ENCODE measurements around the gene NCOA7. TPM values are rescaled to one million over a fixed set of nuclear protein-coding genes. Genes with fewer than 3 reads are reported as not detected.

NCOA7 gene
- total RNA-seq, 3 donors from 2014 or later: 62.6 to 94.7 (median 82.4) TPM

DNA sequence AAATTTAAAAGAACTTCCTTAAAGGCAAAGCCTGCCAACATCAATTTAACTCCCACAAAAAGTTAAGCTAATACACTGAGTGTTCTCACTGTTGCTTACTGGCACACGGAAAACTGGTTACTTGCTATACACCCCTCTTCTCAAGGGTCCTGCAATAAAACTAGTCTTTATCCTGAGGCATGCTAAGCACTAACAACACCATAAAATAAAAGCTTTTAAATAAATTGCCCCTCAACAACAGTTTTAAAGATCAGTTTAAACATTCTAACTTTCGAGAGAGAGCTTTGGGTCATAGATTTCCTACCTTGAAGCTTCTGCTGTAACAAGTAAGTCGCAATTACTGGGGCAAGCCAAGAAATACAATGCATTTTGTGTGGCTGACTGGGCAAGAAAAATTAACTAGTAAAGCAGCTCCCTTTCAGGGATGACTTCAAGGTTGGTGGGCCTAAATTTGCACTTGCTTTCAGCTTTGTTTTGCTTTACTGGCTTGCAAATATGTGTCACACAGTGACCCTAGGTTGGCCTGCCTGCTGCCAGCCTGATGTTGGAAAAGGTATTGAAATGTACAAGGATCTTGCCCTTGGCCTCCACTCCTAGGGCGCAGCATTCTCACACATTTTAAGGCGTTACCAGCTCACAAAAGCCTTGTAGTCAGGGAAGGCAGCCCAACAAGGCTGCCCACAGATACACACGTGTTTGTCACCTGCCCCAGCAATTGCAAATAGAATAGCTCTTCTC is 45.3 kb upstream of the NCOA7 start:
- Histone ChIP-seq H3K27ac (peak overlapping the region; percentile 66 to 94), H3K27me3 (no peaks in the 10 kb centered on the region), H3K9me3 (no peaks in the 10 kb centered on the region), H3K36me3 (no peaks in the 10 kb centered on the region), H3K4me1 (no peaks in the 10 kb centered on the region), H3K4me3 (no peak overlapping the region)
- DNase-seq (ENCODE audit: low spot score in 2 of 2): no peak
- TF ChIP-seq POLR2A (IDR thresholded peaks at IDR 0.05): no peak
- TF ChIP-seq, protein P1, sequence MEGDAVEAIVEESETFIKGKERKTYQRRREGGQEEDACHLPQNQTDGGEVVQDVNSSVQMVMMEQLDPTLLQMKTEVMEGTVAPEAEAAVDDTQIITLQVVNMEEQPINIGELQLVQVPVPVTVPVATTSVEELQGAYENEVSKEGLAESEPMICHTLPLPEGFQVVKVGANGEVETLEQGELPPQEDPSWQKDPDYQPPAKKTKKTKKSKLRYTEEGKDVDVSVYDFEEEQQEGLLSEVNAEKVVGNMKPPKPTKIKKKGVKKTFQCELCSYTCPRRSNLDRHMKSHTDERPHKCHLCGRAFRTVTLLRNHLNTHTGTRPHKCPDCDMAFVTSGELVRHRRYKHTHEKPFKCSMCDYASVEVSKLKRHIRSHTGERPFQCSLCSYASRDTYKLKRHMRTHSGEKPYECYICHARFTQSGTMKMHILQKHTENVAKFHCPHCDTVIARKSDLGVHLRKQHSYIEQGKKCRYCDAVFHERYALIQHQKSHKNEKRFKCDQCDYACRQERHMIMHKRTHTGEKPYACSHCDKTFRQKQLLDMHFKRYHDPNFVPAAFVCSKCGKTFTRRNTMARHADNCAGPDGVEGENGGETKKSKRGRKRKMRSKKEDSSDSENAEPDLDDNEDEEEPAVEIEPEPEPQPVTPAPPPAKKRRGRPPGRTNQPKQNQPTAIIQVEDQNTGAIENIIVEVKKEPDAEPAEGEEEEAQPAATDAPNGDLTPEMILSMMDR (IDR thresholded peaks at IDR 0.05): no peak
- TF ChIP-seq POLR2AphosphoS5 (IDR thresholded peaks at IDR 0.05): no peak
- intact Hi-C loops (cut with DNase I; ENCODE audit: low total_unique reads): no loop called here

DNA sequence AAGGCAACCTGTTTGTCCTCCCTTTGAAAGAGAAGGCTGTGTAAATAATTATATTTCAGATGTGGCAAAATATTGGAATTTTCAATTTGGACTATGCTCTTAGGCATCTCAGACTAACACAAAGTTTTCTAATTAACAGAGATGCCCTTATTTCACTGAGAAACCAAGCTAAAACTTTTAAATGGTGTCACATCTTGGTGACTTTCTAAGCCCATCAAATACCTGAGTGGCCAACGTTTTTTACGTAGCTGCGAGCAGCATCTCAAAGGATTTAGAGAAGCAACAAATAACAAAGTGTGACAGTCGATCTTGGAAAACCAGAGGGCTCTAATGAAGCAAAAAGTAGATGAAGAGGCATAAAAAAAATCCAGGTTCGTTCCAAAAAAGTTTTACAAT is 44.7 kb upstream of the NCOA7 start:
- H3K4me3 ChIP-seq: peak overlapping the region; percentile 64 to 80 (median 76)
- H3K27ac ChIP-seq: peak overlapping the region; percentile 66 to 94
- no peaks in the 10 kb centered on the region for H3K9me3 ChIP-seq
- no peaks in the 10 kb centered on the region for H3K27me3 ChIP-seq
- DNase-seq (ENCODE audit: low spot score in 2 of 2): no peak
- intact Hi-C loops (cut with DNase I; ENCODE audit: low total_unique reads): no loop called here
- no peaks in the 10 kb centered on the region for H3K36me3 ChIP-seq
- TF ChIP-seq, protein P1 (IDR thresholded peaks at IDR 0.05): no peak
- no peak for TF ChIP-seq POLR2AphosphoS5 (IDR thresholded peaks at IDR 0.05)
- no peak for TF ChIP-seq POLR2A (IDR thresholded peaks at IDR 0.05)
- H3K4me1 ChIP-seq: no peaks in the 10 kb centered on the region

DNA sequence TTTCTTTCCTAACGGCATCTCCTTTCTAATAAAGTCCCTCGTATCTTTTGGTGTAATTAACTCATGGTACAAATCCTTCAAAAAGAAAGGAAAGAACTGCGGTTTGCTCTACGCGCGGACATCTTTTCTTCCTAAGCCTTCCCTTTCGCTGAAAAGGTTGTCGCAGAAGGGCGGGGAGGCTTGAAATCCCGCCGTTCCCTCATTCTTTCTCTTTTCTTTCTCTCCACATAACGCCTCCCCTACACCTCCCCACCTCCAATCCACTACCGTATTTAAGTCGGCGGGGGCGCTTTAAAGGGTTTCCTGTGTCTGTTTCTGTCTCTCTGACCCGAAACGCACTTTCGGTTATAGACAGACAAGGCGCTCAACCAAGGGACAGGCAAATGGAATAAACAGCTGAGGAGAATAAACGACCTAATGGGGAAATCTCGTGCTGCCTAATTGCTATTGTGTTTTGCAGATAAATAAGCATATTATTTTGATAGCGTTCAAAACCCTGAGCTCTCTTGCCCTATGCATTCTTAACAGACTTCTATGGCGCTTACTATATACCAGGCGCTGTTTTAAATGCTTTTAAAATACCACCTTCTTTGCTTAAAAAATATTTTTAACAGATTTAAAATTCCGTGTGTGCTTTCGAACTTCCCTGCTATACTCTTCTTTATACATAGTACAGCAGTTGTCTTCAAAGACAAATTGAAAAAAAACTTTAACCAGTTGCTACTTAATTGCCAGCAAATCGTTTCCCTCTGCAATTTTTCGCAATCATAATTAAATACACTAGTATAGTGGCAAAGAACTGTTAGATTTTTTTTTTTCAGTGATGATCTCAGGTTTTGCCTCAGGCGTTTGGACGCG is 43.8 kb upstream of the NCOA7 start:
- peak overlapping the region; percentile 64 to 80 (median 76) for H3K4me3 ChIP-seq
- TF ChIP-seq POLR2A (IDR thresholded peaks at IDR 0.05) (no peak), POLR2AphosphoS5 (IDR thresholded peaks at IDR 0.05) (peak in 1 of 3 donors; percentile 15)
- no peaks in the 10 kb centered on the region for H3K27me3 ChIP-seq
- intact Hi-C loops (cut with DNase I; ENCODE audit: low total_unique reads): no loop called here
- H3K27ac ChIP-seq: peak overlapping the region; percentile 88 to 94
- peak in 1 of 2 donors; percentile 64 for DNase-seq (ENCODE audit: low spot score in 2 of 2)
- no peaks in the 10 kb centered on the region for H3K9me3 ChIP-seq
- no peaks in the 10 kb centered on the region for H3K36me3 ChIP-seq
- H3K4me1 ChIP-seq: no peaks in the 10 kb centered on the region

DNA sequence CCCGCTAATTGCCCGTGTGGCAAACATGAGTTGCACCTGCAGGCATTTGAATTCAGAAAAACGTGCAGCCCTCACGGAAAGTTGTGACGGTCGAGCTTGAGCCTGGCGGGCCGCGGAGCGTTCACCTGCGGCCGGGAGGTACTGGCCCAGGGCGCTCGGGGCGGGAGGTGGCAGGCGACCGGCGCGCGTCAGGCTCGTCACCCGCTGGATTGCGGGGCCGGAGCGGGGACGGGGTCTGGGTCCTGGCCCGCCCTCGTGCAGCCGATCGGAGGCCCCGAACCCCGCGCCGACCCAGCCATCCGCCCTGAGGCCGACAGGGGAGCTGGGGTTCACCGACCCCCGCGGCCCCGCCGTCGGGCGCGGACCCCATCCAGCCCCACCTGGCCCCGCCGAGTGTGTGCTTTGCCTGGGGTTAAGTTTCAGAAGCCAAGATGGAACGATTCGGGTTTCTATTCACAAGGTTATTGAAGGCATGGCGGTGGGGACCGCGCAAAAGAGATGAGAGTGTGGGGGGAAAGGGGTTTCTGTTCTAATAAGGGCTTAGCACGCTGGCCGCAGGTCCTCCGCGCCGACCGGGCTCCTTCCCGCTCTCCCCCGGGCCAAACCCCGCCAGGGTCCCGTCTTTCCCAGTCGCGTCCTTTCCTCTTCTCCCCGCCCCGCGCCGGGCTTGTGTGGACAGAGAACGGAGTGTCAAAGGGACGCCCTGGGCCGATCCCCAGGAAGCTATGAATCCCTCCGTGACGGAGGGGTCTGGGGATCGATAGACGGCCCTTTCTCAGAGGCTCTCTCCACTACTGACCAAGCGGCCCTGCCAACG is 43.0 kb upstream of the NCOA7 start:
- TF ChIP-seq POLR2AphosphoS5 (IDR thresholded peaks at IDR 0.05): no peak
- TF ChIP-seq, protein P1 (IDR thresholded peaks at IDR 0.05): no peak
- TF ChIP-seq POLR2A (IDR thresholded peaks at IDR 0.05): no peak
- no peaks in the 10 kb centered on the region for H3K27me3 ChIP-seq
- intact Hi-C loops (cut with DNase I; ENCODE audit: low total_unique reads): no loop called here
- no peaks in the 10 kb centered on the region for H3K36me3 ChIP-seq
- H3K4me3 ChIP-seq: peak overlapping the region; percentile 64 to 80 (median 76)
- no peaks in the 10 kb centered on the region for H3K4me1 ChIP-seq
- H3K27ac ChIP-seq: peak overlapping the region; percentile 88 to 94
- peak in 1 of 2 donors; percentile 27 for DNase-seq (ENCODE audit: low spot score in 2 of 2)
- no peaks in the 10 kb centered on the region for H3K9me3 ChIP-seq

DNA sequence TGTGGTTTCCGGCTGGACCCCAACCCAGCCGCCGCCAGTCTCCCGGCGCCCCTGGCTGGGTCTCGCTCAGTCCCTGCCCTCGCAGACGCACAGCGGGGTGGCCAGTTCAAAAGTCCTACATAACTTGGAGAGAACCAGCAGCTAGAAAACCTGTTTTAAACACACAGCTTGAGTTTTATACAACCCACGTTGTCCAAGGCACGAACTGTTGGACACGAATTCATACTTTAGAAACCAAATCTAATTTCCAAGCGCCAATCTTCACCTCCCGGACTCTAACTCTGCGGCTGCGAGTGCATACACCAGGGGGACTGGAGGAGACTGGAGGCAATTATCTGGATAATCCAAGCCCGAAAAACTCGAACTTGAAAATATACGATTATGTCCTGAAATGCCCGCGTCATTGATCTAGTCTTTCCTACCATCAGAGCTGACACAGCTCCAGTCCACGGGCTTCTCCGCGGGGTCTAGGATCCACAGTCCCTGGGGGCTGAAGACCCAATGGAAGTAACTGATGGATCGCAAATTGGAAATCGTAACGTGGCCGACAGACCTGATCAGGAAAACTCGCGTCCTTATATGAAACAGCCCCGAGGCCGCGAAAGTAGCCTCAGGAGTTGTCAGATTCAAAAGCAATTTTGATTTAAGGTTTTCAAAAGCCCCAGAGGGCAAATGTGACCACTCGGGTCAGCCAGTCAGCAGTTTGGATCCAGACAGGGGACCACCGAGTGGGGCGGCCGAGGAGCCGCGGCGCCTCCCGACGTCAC is 42.2 kb upstream of the NCOA7 start:
- H3K27ac ChIP-seq: peak overlapping the region; percentile 88 to 94
- intact Hi-C loops (cut with DNase I; ENCODE audit: low total_unique reads): no loop called here
- H3K9me3 ChIP-seq: no peaks in the 10 kb centered on the region
- no peaks in the 10 kb centered on the region for H3K4me1 ChIP-seq
- no peak for TF ChIP-seq POLR2A (IDR thresholded peaks at IDR 0.05)
- TF ChIP-seq, protein P1 (IDR thresholded peaks at IDR 0.05): no peak
- TF ChIP-seq POLR2AphosphoS5 (IDR thresholded peaks at IDR 0.05): no peak
- H3K36me3 ChIP-seq: no peaks in the 10 kb centered on the region
- no peak for DNase-seq (ENCODE audit: low spot score in 2 of 2)
- peak overlapping the region; percentile 64 to 80 (median 76) for H3K4me3 ChIP-seq
- no peaks in the 10 kb centered on the region for H3K27me3 ChIP-seq
